Smooth muscle cell of the brain vasculature (primary cell): ENCODE results near the gene SPTBN2.

ENCODE experiments used
- DNase-seq: peaks from one replicate; pipeline ENCODE4 v3.0.0-alpha.2; 2012; ENCODE audit warnings: low read depth, low spot score

The SPTBN2 gene

GRCh38 chr11:66701432-66702240, 27.4 kb downstream of the SPTBN2 start:
- no peak for DNase-seq

GRCh38 chr11:66700742-66701141, 28.3 kb downstream of the SPTBN2 start:
- DNase-seq: no peak

GRCh38 chr11:66700337-66700736, 28.7 kb downstream of the SPTBN2 start:
- DNase-seq: no peak

GRCh38 chr11:66698491-66698890, 30.5 kb downstream of the SPTBN2 start:
- DNase-seq: no peak

- DNase-seq: no peak
Observed at GRCh38 chr11:66697988-66698387, 31.0 kb downstream of the SPTBN2 start.

- no peak for DNase-seq
Observed at GRCh38 chr11:66696146-66696545, 32.9 kb downstream of the SPTBN2 start.

GRCh38 chr11:66694732-66695207, 34.2 kb downstream of the SPTBN2 start:
- peak; percentile 93 for DNase-seq

- no peak for DNase-seq
Observed at GRCh38 chr11:66694056-66694410, 35.0 kb downstream of the SPTBN2 start.

GRCh38 chr11:66693356-66694055, 35.5 kb downstream of the SPTBN2 start:
- DNase-seq: no peak

GRCh38 chr11:66692871-66693331, 36.1 kb downstream of the SPTBN2 start:
- DNase-seq: no peak

- DNase-seq: no peak
Observed at GRCh38 chr11:66692446-66692845, 36.6 kb downstream of the SPTBN2 start.

- no peak for DNase-seq
Observed at GRCh38 chr11:66691311-66691980, 37.6 kb downstream of the SPTBN2 start.

- no peak for DNase-seq
Observed at GRCh38 chr11:66689661-66690590, 39.1 kb downstream of the SPTBN2 start.

GRCh38 chr11:66688561-66689534, 40.2 kb downstream of the SPTBN2 start:
- no peak for DNase-seq

GRCh38 chr11:66687831-66688281, 41.2 kb downstream of the SPTBN2 start:
- DNase-seq: no peak

GRCh38 chr11:66686801-66687750, 41.9 kb downstream of the SPTBN2 start:
- no peak for DNase-seq

- no peak for DNase-seq
Observed at GRCh38 chr11:66686100-66686785, 42.8 kb downstream of the SPTBN2 start.
